Measurements from ENCODE around the gene ATL2.
"Not testable (repeated sequence)": the region's sequence is repeated elsewhere in the genome, so short reads cannot be mapped to it uniquely, and the experiment has no call there.

The ATL2 gene

DNA sequence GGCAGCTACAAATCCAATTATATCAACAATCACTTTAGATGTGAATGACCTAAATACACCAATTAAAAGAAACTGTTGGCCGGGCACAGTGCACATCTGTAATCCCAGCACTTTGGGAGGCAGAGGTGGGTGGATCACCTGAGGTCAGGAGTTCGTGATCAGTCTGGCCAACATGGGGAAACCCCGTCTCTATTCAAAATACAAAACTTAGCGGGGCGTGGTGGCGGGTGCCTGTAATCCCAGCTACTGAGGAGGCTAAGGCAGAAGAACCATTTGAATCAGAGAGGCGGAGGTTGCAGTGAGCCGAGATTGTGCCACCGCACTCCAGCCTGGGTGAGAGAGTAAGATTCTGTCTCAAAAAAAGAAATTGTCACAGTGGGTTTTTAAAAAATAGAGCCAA, 49.5 kb downstream of the ATL2 start:
- no peak for DNase-seq (ENCODE audit: low read depth in 2 of 2)

DNA sequence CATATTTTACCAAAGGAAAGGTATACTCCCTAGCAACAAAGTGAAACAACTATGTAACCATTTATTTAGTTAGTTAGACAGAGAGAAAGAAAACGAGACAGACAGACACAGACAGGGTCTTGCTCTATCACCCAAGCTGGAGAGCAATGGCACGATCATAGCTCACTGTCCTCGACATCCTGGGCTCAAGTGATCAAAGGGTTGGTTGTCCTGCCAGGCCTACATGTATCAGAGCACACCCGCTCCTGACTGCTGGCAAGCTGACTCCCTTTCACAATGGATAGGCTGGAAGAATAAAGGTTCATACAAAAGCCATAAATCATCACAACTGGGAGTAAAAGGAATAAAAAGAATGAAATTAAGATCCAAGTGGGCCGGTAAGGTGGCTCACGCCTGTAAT, 53.5 kb downstream of the ATL2 start:
- DNase-seq (ENCODE audit: low read depth in 2 of 2): no peak

DNA sequence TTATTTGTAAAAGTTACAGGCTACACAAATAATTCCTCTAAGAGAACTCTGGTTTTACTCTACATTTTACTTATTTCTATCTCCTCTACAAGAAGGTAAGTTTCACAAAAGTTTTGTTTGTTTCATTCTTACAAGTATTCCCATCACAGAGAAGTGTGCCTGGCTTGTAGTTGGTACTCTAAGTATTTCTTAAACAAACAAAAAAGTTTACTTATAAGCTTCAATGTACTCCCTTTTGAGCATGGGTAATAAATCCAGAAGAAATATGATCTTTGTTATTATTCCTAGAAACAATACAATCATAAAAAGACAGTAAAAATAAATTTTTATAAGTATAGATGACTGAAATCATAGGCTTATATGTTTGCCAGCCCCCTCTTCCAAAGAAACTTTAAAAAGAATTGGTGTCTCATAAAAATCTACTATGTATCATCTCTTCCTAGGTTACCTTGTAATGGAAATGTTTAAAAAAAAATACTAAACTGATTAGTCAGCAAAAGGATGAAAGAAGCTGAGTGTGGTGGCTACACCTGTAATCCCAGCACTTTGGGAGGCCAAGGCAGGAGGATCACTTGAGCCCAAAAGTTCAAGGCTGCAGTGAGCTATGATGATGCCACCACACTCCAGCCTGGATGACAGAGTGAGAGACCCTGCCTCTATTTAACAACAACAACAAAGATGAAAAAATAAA, 54.7 kb downstream of the ATL2 start:
- no peak for DNase-seq (ENCODE audit: low read depth in 2 of 2)

DNA sequence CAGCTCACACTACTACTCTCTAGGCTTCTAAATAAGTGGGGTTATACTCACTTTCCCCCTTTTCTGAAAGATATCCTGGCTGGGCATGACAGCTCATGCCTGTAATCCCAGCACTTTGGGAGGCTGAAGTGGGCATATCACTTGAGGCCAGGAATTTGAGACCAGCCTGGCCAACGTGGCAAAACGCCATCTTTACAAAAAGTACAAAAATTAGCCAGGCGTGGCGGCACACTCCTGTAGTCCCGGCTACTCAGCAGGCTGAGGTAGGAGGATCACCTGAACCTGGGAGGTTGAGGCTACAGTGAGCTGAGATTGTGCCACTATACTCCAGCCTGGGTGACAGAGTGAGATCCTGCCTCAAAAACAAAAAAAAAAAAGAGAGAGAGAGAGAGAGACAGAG, 57.8 kb downstream of the ATL2 start:
- DNase-seq (ENCODE audit: low read depth in 2 of 2): not testable (repeated sequence)

DNA sequence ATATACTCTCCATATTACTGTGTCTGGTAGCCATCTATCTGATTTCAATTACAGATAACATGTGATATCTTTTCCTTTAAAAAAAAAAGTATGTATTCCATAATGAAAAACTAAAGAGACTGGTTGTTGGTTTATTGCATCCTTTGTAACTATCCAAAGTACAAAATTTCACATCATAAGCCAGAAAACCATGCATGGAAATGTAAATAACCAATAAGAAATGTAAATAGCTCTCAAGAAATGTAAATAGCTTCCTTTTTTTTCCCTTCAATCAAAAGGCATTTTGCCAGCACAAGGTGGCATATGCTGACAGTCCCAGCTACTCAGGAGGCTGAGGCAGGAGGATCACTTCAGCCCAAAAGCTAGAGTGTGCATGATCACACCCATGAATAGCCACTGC, 59.3 kb downstream of the ATL2 start:
- DNase-seq (ENCODE audit: low read depth in 2 of 2): no peak

DNA sequence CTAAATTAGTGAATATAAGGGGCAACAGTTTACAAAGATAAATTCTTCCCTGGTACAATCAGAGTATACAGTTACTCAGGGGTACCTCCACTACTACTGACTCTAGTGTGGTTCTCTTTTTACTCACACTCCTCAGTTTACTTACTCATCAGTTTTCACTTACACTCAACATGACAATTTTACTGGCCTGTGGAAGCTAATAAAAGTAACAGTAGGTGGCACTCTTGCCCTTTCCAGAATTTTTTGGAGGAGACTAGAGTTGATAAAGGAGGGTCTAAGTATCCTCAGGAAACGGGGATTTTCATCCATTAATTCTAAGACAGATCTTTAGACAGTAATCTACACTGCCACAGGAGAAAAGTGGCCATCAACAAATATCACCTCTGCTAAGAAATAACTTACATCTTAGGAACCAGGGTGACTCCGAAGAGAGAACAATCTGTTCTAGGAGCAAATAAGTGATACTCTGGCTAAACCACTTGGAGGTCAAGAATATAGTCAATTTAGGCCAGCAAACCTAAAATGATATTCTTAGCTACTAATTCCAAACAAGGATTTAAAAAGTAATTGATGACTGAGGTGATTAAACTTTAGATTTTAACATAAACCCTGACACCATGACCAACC, 61.3 kb downstream of the ATL2 start:
- no peak for DNase-seq (ENCODE audit: low read depth in 2 of 2)

DNA sequence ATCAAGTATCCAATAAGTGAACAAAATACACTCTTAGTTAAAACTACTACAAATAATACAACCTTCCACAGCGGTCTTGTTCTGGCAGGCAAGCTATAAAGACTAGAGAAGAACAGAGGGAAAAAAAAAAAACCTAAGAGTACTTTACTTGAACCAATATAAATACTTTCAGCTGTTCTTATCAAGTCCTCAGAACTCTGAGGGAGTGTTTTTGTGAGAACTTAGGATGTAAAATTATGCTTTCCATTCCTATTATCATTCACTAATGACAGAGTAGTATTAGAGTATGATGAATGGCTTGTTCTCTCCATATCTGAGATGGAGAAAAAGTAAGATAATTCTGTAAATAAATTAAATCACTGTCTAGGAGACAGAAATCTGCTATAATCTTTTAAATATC, 68.3 kb downstream of the ATL2 start:
- DNase-seq (ENCODE audit: low read depth in 2 of 2): no peak

DNA sequence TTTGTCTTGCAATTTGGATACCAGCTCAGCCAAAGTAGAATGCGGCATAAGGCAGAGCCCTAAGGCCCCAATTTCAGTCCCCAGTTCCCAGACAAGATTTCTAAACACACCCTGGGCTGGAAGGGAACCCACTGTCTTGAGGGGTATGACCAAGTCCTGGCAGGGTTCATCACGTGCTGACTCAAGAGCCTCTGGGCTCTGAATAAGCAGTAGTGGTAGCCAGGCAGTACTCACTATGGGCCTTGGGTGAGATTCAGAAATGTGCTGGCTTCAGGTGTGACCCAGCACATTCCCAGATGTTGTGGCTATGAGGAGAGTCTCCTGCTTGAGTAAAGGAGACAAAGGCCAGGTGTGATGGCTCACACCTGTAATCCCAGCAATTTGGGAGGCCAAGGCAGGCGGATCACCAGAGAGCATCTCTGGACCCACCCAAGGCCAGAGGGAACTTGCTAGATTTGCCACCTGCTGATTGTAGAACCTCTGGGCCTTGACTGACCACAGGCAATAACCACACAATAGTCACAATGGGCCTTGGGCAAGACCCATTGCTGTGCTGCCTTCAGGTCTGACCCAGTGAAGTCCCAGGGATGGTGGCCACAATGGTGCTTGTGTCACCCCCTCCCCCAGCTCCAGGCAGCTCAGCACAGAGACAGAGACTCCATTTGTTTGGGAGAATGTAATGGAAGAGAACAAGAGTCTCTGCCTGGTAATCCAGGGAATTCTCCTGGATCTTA, 74.9 kb downstream of the ATL2 start:
- DNase-seq (ENCODE audit: low read depth in 2 of 2): no peak

DNA sequence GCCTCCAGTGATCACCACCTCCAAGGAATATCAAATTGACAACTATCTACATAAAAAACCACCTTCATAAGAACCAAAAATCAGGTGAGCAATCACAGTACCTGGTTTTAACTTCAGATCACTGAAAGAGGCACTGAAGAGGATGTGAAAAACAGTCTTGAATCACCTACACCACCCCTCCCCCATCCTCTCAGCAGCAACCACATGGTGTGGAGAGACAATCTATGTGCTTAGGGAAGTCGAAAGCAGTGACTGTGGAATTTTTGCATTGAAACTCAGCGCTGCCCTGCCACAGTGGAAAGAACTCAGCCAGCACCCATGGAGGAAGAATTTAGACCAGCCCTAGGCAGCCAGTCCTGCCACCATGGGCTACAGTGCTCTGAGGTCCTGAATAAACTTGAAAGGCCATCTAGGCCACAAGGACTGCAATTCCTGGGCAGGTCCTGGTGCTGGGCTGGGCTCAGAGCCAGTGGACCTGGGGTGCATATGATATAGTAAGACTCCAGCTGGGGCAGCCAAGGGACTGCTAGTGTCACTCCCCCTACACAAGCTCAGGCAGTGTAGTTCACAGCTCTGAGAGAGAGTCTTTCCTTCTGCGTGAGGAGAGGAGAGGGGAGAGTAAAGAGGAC, 75.6 kb downstream of the ATL2 start:
- no peak for DNase-seq (ENCODE audit: low read depth in 2 of 2)

DNA sequence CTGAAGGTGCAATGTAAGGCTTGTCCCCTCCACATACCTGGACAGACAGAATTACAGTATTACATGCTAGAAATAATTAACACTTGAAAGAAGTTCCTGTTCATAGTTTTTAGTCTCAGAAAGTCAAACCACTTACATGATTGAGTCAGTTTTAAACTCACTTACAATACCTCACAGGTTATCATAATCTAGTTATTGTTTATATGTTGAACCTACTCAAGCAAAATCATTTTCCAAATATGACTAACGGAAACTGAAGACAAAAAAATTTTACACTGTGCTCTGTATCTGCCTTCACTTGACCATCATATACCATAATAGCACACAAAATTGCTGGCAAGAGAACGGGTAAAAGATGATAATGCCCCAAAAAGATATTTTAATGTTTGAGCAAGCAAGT, 78.5 kb downstream of the ATL2 start:
- no peak for DNase-seq (ENCODE audit: low read depth in 2 of 2)

DNA sequence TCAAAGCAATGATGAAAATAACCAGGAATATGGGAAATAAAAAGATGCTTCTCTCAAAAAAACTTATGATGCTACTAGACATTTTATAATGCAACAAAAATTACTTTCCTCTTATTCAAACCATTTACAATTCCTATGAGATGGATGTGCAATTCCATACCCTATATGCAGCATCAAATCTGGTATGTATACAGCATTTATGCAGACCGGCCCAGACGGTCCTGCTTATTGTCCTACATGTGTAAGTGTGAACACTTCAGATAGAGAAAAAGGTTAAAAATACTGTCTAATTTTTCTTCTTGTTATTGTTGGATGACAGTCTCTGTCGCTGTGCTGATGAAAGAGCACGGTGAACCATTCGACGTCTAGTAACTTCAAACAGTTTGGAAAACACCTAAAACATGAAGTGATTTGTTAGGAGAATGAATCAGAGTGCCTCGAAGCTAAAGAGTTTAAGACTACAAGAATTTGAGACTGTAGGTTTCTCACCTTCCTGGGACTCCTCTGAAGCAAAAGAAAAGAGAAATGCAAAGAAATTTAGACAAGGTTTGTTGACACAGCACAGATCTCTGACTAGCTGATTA, 80.8 kb downstream of the ATL2 start:
- DNase-seq (ENCODE audit: low read depth in 2 of 2): no peak

DNA sequence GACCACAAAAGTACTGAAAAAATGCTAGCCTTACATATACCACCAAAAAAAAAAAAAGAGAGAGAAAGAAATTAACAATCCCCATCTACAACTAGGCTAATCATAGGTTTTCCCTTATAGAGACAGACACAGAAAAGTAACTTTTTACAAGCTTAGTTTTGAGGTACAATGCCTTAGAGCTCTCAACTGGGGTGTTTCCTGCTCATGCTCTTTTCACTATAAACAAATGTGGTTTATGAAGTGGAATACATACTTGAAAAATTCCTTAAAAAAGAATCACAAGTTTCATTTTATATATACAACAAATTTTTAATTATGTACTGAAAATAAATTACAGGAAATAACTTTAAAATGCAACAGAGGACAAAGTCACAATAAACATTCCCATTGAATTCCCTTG, 82.5 kb downstream of the ATL2 start:
- DNase-seq (ENCODE audit: low read depth in 2 of 2): no peak

DNA sequence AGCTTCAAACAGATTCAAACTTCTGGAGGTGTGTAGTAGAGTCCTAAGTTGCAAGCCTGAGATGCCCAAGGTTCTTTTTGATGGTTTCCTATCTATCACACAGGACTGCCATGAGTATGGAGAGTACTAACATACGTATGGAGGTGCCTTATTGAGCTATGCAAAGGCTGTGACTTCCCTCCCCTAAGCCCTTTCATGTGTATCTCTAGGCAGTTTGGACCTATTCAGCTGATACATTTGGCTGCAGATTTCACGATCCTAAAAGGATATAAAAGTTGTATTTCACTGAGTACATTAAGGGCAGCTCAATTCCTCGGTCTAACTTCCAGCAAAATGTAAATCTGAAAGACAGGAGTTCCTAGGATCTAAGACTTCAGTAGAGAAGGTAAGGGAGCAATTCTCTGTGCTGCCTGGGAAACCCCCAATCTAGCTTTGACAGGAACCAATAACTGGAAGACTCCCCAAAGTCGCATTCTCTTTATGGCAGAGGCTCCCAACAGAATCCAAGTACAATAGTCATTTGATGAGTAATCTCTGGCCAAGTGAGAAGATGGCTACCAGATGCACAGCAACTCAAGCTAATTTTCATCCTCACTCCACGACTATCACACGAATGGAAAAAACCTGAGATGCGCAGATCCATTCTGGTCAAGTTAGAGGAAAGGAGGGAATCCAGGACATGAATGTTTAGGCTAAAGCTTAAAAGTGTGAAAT, 83.8 kb downstream of the ATL2 start:
- no peak for DNase-seq (ENCODE audit: low read depth in 2 of 2)

DNA sequence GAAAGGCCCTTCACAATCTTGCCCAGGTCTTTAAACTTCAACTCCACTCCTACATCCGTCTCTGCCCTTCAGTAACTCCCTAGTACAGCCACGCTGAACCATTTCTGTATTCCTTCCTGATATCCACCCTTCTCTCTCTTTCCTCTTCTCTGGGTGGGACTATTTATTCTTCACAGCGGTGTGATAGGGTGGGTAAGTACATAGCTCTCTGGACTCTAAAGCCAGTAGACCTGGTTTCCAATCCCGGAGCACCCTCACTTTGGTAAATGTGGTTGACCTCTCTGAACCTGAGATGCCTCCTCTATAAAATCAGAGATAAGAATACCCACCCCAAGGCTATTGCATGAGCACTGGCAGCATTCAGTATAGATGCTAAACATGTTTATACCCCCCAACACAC, 86.7 kb downstream of the ATL2 start:
- no peak for DNase-seq (ENCODE audit: low read depth in 2 of 2)

DNA sequence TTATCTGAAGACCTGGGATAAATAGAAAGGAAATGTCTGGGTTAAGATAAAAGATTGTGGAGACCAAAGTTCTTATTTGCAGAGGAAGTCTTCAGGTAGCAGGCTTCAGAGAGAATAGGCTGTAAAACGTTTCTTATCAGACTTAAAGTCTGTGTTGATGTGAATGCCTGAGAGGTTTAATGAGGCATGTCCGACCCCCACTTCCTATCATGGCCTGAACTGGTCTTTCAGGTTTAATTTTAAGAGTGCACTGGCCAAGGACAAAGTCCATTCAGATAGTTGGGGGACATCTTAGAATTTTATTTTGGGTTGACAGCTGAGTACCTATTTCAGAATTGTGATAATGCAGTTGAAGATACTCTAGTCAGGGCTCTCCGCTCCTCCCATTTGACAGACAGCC, 92.1 kb downstream of the ATL2 start:
- DNase-seq (ENCODE audit: low read depth in 2 of 2): no peak

DNA sequence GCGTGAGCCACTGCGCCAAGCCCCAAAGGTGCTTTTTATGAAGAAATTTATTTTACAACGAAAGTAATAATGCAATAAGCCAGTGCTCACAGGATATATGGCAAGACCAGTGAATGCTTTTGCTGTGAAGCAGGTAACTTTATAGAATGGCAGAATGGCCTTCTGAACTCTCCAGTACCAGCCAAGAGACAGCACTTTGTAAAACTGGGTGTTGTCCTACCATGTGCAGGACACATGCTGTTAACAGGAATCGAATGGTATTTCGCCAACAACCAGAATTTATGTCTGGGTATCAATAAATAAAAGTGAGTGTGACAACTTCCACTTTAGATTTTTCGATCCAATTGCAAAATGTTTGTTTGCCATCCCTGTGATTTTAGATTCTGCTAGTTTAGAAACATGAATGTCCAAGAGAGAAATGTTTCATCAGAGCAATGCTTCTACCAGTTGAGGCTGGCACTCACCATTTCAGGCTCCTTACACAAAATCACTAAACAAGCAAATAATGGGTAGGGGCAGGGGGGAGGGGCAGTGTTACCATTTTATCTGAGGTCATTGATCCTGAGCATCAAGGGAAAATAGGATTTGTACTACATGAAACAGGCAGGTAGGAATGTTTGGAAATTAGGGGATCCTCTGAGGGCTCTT, 95.9 kb downstream of the ATL2 start:
- DNase-seq (ENCODE audit: low read depth in 2 of 2): no peak

DNA sequence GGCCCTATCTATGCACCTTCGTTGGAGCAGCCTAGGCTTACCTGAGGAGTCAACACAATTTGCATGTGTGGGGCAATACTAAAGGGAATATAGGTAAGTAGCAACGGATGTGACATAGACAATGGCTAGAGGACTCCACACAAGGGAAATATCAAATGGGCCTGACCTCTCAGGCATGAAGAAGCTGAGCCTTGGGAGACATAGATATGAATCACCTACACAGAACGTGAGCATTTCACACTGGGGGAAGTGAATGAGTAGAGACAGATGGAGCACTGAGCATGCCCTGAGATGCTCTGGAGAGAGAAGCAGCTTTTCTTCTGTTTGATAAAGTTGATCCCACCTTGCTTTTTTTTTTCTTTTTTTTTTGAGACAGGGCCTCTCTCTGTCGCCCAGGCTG, 97.9 kb downstream of the ATL2 start:
- DNase-seq (ENCODE audit: low read depth in 2 of 2): no peak

DNA sequence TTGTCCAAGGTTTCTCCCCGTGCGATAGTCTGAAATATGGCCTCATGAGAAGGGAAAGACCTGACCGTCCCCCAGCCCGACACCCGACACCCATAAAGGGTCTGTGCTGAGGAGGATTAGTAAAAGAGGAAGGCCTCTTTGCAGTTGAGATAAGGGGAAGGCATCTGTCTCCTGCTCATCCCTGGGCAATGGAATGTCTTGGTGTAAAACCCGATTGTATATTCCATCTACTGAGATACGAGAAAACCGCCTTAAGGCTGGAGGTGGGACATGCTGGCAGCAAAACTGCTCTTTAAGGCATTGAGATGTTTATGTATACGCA, 99.0 kb downstream of the ATL2 start:
- DNase-seq (ENCODE audit: low read depth in 2 of 2): not testable (repeated sequence)

DNA sequence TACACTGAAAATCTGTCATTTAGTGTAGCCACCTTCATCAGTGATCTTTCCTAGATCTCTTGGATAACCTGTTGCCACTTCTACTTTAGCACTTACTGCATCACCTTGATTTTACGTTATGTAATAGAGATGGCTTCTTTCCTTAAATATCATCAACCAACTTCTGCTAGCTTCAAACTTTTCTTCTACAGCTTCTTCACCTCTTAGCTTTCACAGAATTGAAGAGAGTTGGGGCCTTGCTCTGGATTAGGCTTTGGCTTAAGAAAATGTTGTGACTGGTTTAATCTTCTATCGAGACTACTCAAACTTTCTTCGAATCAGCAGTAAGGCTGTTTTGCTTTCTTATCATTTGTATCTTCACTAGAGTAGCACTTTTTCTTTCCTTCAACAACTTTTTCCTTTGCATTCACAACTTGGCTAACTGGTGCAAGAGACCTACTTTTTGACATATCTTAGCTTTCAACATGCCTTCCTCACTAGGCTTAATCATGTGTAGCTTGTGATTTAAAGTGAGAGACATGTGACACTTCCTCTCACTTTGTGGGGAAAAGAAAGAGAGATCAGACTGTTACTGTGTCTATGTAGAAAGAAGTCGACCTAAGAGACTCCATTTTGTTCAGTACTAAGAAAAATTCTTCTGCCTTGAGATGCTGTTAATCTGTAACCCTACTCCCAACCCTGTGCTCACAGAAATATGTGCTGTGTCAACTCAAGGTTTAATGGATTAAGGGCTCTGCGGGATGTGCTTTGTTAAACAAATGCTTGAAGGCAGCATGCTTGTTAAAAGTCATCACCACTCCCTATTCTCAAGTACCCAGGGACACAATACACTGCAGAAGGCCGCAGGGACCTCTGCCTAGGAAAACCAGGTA, 99.6 kb downstream of the ATL2 start:
- no peak for DNase-seq (ENCODE audit: low read depth in 2 of 2)

All from stimulated activated CD8-positive, alpha-beta memory T cell treated with anti-CD3 and anti-CD28 coated beads, Interleukin-15, amount 100 ng/mL, for 48 hours (primary cell).